B cell (primary cell): ENCODE measurements around the gene MBP. TPM values are rescaled to one million over a fixed set of nuclear protein-coding genes. Genes with fewer than 3 reads are reported as not detected.

Experiments
- ATAC-seq: fragments of 200-7000 bp; cut with Tn5 transposase; one replicate; pipeline ENCODE4 v1.10.0; 2021; ENCODE audit warnings: low read depth, mild to moderate bottlenecking, moderate number of reproducible peaks, moderate library complexity
- CTCF ChIA-PET: fragments of 350-600 bp; sonication (Branson Sonifier 250); formaldehyde crosslinking; loops from one replicate; lab custom pipeline; 2021; ENCODE audit warnings: antibody characterized with exemption, inconsistent platforms; lab: Charles Lee
- POLR2A ChIA-PET: fragments of 350-600 bp; sonication (Branson Sonifier 250); formaldehyde crosslinking; loops from one replicate; lab custom pipeline; 2021; ENCODE audit warnings: antibody characterized with exemption; lab: Charles Lee
- DNase-seq: peaks from one replicate; pipeline ENCODE4 v3.0.0; 2013
- H2AFZ ChIP-seq: 2 replicates; pipeline ENCODE4 v1.6.1; 2012; ENCODE audit warnings: mild to moderate bottlenecking, low read depth, low read length; ENCODE audit not compliant: insufficient read depth, poor library complexity, severe bottlenecking
- H3K27ac ChIP-seq, 2 donors: 1 replicate in 1 of 2; 2 replicates in 1 of 2; pipeline ENCODE4 v1.5.1; 2012 to 2013; ENCODE audit warnings: low read length in 2 of 2, mild to moderate bottlenecking in 2 of 2, moderate library complexity in 1 of 2
- H3K27me3 ChIP-seq, 4 experiments: fragments of 200-600 bp in 1 of 4; sonication (generic) in 1 of 4; replicated peaks in 1 of 4; 1 replicate in 2 of 4; 2 replicates in 2 of 4; pipeline versions ENCODE4 v1.6.1 to v1.7.0; 2013 to 2016; ENCODE audit warnings: low read length in 3 of 4, mild to moderate bottlenecking in 2 of 4, mixed read lengths in 1 of 4, moderate library complexity in 1 of 4; ENCODE audit not compliant: insufficient read depth in 4 of 4, control insufficient read depth in 3 of 4; ENCODE audit errors: control extremely low read depth in 1 of 4
- H3K36me3 ChIP-seq, 2 experiments: replicated peaks in 1 of 2; 1 replicate in 1 of 2; 2 replicates in 1 of 2; pipeline versions ENCODE4 v1.6.1 to v1.7.1; 2013; ENCODE audit warnings: low read length in 1 of 2; ENCODE audit not compliant: insufficient read depth in 2 of 2, control insufficient read depth in 1 of 2; ENCODE audit errors: control extremely low read depth in 1 of 2, extremely low read depth in 1 of 2
- H3K4me1 ChIP-seq, 2 donors: fragments of 200-600 bp in 1 of 2; sonication (generic) in 1 of 2; 1 replicate in 1 of 2; 2 replicates in 1 of 2; pipeline versions ENCODE4 v1.5.1 to v1.6.1; 2013 to 2017; ENCODE audit warnings: low read length in 2 of 2; ENCODE audit not compliant: control insufficient read depth in 2 of 2, insufficient read depth in 2 of 2
- H3K4me2 ChIP-seq: replicated peaks from 2 replicates; pipeline ENCODE3; 2012; ENCODE audit warnings: mild to moderate bottlenecking, low read depth, low read length; ENCODE audit not compliant: poor library complexity, severe bottlenecking
- H3K4me3 ChIP-seq, 5 experiments: fragments of 200-600 bp in 1 of 5; sonication (generic) in 1 of 5; 1 replicate in 3 of 5; 2 replicates in 2 of 5; pipeline versions ENCODE4 v1.5.1 to v1.7.0; 2011 to 2016; ENCODE audit warnings: low read length in 4 of 5, mild to moderate bottlenecking in 4 of 5, low read depth in 2 of 5, control low read depth in 1 of 5, moderate library complexity in 1 of 5; ENCODE audit not compliant: insufficient read depth in 1 of 5; ENCODE audit errors: control extremely low read depth in 1 of 5, extremely low read depth in 1 of 5
- H3K79me2 ChIP-seq: fragments of 200-600 bp; sonication (generic); one replicate; pipeline ENCODE4 v1.6.0; 2016; ENCODE audit warnings: low read length; ENCODE audit not compliant: control insufficient read depth, insufficient read depth
- H3K9ac ChIP-seq: fragments of 200-600 bp; sonication (generic); 2 replicates; pipeline ENCODE4 v1.6.1; 2017; ENCODE audit warnings: mild to moderate bottlenecking, low read length, moderate library complexity
- H3K9me3 ChIP-seq, 3 donors: one replicate each; pipeline versions ENCODE4 v1.6.1 to v1.7.1; 2013; ENCODE audit warnings: low read length in 2 of 3; ENCODE audit not compliant: control insufficient read depth in 2 of 3, insufficient read depth in 1 of 3; ENCODE audit errors: control extremely low read depth in 1 of 3
- H4K20me1 ChIP-seq: 2 replicates; pipeline ENCODE4 v1.6.0; 2012; ENCODE audit warnings: mild to moderate bottlenecking, low read length; ENCODE audit not compliant: insufficient read depth, control insufficient read depth, poor library complexity, severe bottlenecking
- H3K27ac Mint-ChIP-seq: one replicate; pipeline ENCODE4 v1.8.0; 2021; ENCODE audit warnings: mixed read lengths
- H3K27me3 Mint-ChIP-seq: one replicate; pipeline ENCODE4 v1.8.0; 2021; ENCODE audit warnings: mixed read lengths
- H3K4me1 Mint-ChIP-seq: one replicate; pipeline ENCODE4 v1.8.0; 2021; ENCODE audit warnings: mixed read lengths
- H3K4me3 Mint-ChIP-seq: one replicate; pipeline ENCODE4 v1.8.0; 2021; ENCODE audit warnings: mixed read lengths
- H3K9me3 Mint-ChIP-seq: one replicate; pipeline ENCODE4 v1.8.0; 2022; ENCODE audit warnings: mixed read lengths; ENCODE audit not compliant: insufficient read depth
- CTCF ChIP-seq: fragments of 200-600 bp; IDR thresholded peaks from one replicate; pipeline ENCODE4 v1.8.0; 2022; ENCODE audit warnings: antibody characterized with exemption, mild to moderate bottlenecking
- EZH2 ChIP-seq: IDR thresholded peaks from 2 replicates; pipeline ENCODE4 v1.6.1; 2012; ENCODE audit warnings: borderline replicate concordance, low read depth, mild to moderate bottlenecking, moderate library complexity, low read length; ENCODE audit not compliant: insufficient read depth, poor library complexity, severe bottlenecking
- WGBS: methylation state at CpG from one replicate; pipeline ENCODE4 v1.1.5; 2013; ENCODE audit warnings: missing lambda C conversion rate; ENCODE audit not compliant: insufficient coverage; 5-methylcytosine and 5-hydroxymethylcytosine counted together
- intact Hi-C: fragments of 100-400 bp; cut with micrococcal nuclease; formaldehyde crosslinking; loops from one replicate; pipeline ENCODE4 v1.10.0; 2022
- polyA plus RNA-seq: library from polyadenylated mRNA; depleted of rRNA; stranded (reverse); fragments of >200 nt; gene quantifications from 2 replicates; pipeline ENCODE4 v1.2.3, GENCODE V29; 2012
- total RNA-seq, 2 donors: library from RNA; stranded (reverse); fragments of 120-200 nt in 1 of 2; gene quantifications; 1 replicate in 1 of 2; 2 replicates in 1 of 2; pipeline versions ENCODE4 v1.2.3 to v1.2.4, GENCODE V29; 2013 to 2022

MBP gene
- total and polyA plus RNA-seq, 2 donors (not counting 1 experiment from before 2014, with no cell fraction given) = 30.1 to 192 TPM

GRCh38 chr18:77071061-77071460, 61.5 kb downstream of the MBP start:
- H3K79me2 ChIP-seq = peaks cover 87% of the 10 kb centered on the region
- H3K27me3 ChIP-seq = no peaks in the 10 kb centered on the region
- Mint-ChIP-seq H3K4me1 (peaks cover 86% of the 10 kb centered on the region), H3K9me3 (no peaks in the 10 kb centered on the region), H3K4me3 (peak overlapping the region; percentile 66), H3K27ac (peak overlapping the region; percentile 93), H3K27me3 (no peaks in the 10 kb centered on the region)
- peaks cover 36 to 50% of the 10 kb centered on the region in 2 donors for H3K4me1 ChIP-seq
- no peak overlapping the region for H3K4me3 ChIP-seq
- 100% methylated on average over 1 of the region's 2 CpGs for WGBS
- no peak overlapping the region for H3K9ac ChIP-seq
- peaks cover 0 to under 1% (median 0%) of the 10 kb centered on the region in 3 donors for H3K9me3 ChIP-seq
- intact Hi-C loops = no loop called here
- H3K36me3 ChIP-seq = peaks cover 4 to 32% of the 10 kb centered on the region in 2 experiments
- no peak overlapping the region for H3K4me2 ChIP-seq
- no peak for DNase-seq
- no peak overlapping the region for H2AFZ ChIP-seq
- ATAC-seq = no peak
- peak overlapping the region in 1 of 2 donors; percentile 31 for H3K27ac ChIP-seq
- ChIA-PET CTCF (interaction anchor here (0.6 to 8.2 kb wide), 3 partner anchors 9 to 141 kb away, joined by 3 to 91 read pairs (median 9); no protein-coding TSS in a partner anchor), POLR2A (interaction anchor here (0.7 kb wide), 1 partner anchor 10 kb away, joined by 3 read pairs; no protein-coding TSS in a partner anchor)
- peaks cover 5% of the 10 kb centered on the region for H4K20me1 ChIP-seq
- TF ChIP-seq EZH2 (no peak), CTCF (no peak)

- H3K79me2 ChIP-seq = peaks cover 83% of the 10 kb centered on the region
- TF ChIP-seq EZH2 (no peak), CTCF (no peak)
- peaks cover 89% of the 10 kb centered on the region for H3K4me1 Mint-ChIP-seq
- H3K4me3 ChIP-seq = no peak overlapping the region
- peaks cover 40 to 54% of the 10 kb centered on the region in 2 donors for H3K4me1 ChIP-seq
- peaks cover under 1% of the 10 kb centered on the region for H4K20me1 ChIP-seq
- peak overlapping the region; percentile 79 for H3K4me3 Mint-ChIP-seq
- intact Hi-C loops = no loop called here
- H3K9me3 Mint-ChIP-seq = no peaks in the 10 kb centered on the region
- H3K27ac Mint-ChIP-seq = peak overlapping the region; percentile 93
- 86% methylated on average over 12 of the region's 16 CpGs for WGBS
- H3K27ac ChIP-seq = peak overlapping the region in 1 of 2 donors; percentile 12
- no peaks in the 10 kb centered on the region for H3K27me3 Mint-ChIP-seq
- H3K9ac ChIP-seq = no peak overlapping the region
- H3K9me3 ChIP-seq = peaks cover 0 to 5% (median 0%) of the 10 kb centered on the region in 3 donors
- ChIA-PET POLR2A (interaction anchor here (0.7 to 6.2 kb wide), 3 partner anchors 8 to 16 kb away, joined by 3 to 58 read pairs (median 3); no protein-coding TSS in a partner anchor), CTCF (interaction anchor here (0.7 to 8.2 kb wide), 6 partner anchors 9 to 148 kb away, joined by 3 to 91 read pairs (median 15); no protein-coding TSS in a partner anchor)
- DNase-seq (no peak), ATAC-seq (no peak)
- H3K36me3 ChIP-seq = peaks cover 4 to 28% of the 10 kb centered on the region in 2 experiments
- H2AFZ ChIP-seq = no peak overlapping the region
- no peaks in the 10 kb centered on the region for H3K27me3 ChIP-seq
- H3K4me2 ChIP-seq = no peak overlapping the region
Measured at GRCh38 chr18:77070627-77071026, 62.0 kb downstream of the MBP start.
